Tibial nerve (tissue), 4 donors: ENCODE results near the gene ZNF705A. TPM values are rescaled to one million over a fixed set of nuclear protein-coding genes. Genes with fewer than 3 reads are reported as not detected.
"Not testable (repeated sequence)": the region's sequence is repeated elsewhere in the genome, so short reads cannot be mapped to it uniquely, and the experiment has no call there.

ENCODE experiments used
- DNase-seq, 2 donors: peaks; one replicate each; pipeline ENCODE4 v3.0.0-alpha.2; 2019; ENCODE audit warnings: low spot score in 2 of 2
- H3K27ac ChIP-seq, 4 donors: fragments of 200-600 bp; sonication (generic) in 3 of 4; one replicate each; pipeline ENCODE4 v1.5.1; 2017 to 2019; ENCODE audit warnings: mild to moderate bottlenecking in 1 of 4
- H3K27me3 ChIP-seq, 2 donors: fragments of 200-600 bp; sonication (generic) in 1 of 2; one replicate each; pipeline versions ENCODE4 v1.5.1 to v1.6.0; 2017 to 2019
- H3K36me3 ChIP-seq, 3 donors: fragments of 200-600 bp; sonication (generic); one replicate each; pipeline ENCODE4 v1.5.1; 2018 to 2019
- H3K4me1 ChIP-seq, 4 donors: fragments of 200-600 bp; sonication (generic) in 3 of 4; one replicate each; pipeline ENCODE4 v1.5.1; 2017 to 2019
- H3K4me3 ChIP-seq, 4 donors: fragments of 200-600 bp; sonication (generic) in 3 of 4; one replicate each; pipeline ENCODE4 v1.5.1; 2017 to 2019; ENCODE audit warnings: mild to moderate bottlenecking in 1 of 4, moderate library complexity in 1 of 4
- H3K9me3 ChIP-seq, 4 donors: fragments of 200-600 bp; sonication (generic) in 3 of 4; one replicate each; pipeline ENCODE4 v1.5.1; 2017 to 2019
- EP300 ChIP-seq, 2 donors: sonication (generic); formaldehyde crosslinking; IDR thresholded peaks; one replicate each; pipeline ENCODE4 v1.6.1; 2017; ENCODE audit warnings: antibody characterized with exemption in 2 of 2, mild to moderate bottlenecking in 1 of 2
- POLR2A ChIP-seq, 2 donors: fragments of 450-650 bp; IDR thresholded peaks; one replicate each; pipeline ENCODE4 v1.6.1; 2017; ENCODE audit warnings: antibody characterized with exemption in 2 of 2, mild to moderate bottlenecking in 2 of 2, moderate library complexity in 2 of 2
- WGBS, 2 donors: methylation state at CpG; one replicate each; pipeline ENCODE4 v1.1.5; 2018; 5-methylcytosine and 5-hydroxymethylcytosine counted together
- total RNA-seq, 4 donors: library from RNA; depleted of rRNA; stranded (reverse); fragments of >200 nt; gene quantifications; one replicate each; pipeline ENCODE4 v1.1.0, GENCODE V29; 2016
- TF ChIP-seq, protein P1 (sequence below), 5 experiments: fragments of 200-600 bp in 3 of 5; fragments of 450-650 bp in 2 of 5; sonication (generic) in 3 of 5; IDR thresholded peaks; one replicate each; pipeline ENCODE4 v1.5.1; 2016 to 2019; ENCODE audit warnings: antibody characterized with exemption in 5 of 5, mild to moderate bottlenecking in 3 of 5, moderate library complexity in 2 of 5

The ZNF705A gene
- total RNA-seq, 4 donors from 2014 or later, result not detected

DNA sequence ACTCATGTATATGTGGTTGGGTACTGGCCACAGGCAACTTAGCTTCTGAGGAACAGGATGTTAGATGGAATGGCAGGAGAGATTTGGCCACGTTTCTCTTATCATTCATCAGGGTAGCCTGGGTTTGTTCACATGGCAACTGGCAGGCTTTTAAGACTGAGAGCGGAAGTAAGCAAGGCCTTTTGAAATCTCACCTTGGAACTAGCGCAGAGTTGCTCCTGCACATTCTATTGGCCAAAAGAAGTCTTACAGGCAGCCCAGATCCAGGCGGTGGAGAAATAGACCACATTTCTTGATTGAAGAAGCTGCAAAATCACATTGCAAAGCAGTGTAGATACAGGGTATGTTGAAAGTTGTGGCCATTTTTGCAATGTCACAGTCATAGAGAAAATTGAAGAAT is 29.7 kb upstream of the ZNF705A start:
- Histone ChIP-seq H3K4me1 (no peaks in the 10 kb centered on the region), H3K36me3 (peaks cover 0 to 35% (median 0%) of the 10 kb centered on the region in 3 donors), H3K4me3 (no peak overlapping the region), H3K27me3 (no peaks in the 10 kb centered on the region), H3K27ac (no peak overlapping the region), H3K9me3 (no peaks in the 10 kb centered on the region)
- DNase-seq, result no peak
- TF ChIP-seq POLR2A (IDR thresholded peaks at IDR 0.05) (no peak), EP300 (IDR thresholded peaks at IDR 0.05) (no peak)
- TF ChIP-seq, protein P1, sequence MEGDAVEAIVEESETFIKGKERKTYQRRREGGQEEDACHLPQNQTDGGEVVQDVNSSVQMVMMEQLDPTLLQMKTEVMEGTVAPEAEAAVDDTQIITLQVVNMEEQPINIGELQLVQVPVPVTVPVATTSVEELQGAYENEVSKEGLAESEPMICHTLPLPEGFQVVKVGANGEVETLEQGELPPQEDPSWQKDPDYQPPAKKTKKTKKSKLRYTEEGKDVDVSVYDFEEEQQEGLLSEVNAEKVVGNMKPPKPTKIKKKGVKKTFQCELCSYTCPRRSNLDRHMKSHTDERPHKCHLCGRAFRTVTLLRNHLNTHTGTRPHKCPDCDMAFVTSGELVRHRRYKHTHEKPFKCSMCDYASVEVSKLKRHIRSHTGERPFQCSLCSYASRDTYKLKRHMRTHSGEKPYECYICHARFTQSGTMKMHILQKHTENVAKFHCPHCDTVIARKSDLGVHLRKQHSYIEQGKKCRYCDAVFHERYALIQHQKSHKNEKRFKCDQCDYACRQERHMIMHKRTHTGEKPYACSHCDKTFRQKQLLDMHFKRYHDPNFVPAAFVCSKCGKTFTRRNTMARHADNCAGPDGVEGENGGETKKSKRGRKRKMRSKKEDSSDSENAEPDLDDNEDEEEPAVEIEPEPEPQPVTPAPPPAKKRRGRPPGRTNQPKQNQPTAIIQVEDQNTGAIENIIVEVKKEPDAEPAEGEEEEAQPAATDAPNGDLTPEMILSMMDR (IDR thresholded peaks at IDR 0.05), result no peak
- whole genome bisulfite sequencing, 2 donors, result 73 to 77% methylated on average over 4 of the region's 4 CpGs

DNA sequence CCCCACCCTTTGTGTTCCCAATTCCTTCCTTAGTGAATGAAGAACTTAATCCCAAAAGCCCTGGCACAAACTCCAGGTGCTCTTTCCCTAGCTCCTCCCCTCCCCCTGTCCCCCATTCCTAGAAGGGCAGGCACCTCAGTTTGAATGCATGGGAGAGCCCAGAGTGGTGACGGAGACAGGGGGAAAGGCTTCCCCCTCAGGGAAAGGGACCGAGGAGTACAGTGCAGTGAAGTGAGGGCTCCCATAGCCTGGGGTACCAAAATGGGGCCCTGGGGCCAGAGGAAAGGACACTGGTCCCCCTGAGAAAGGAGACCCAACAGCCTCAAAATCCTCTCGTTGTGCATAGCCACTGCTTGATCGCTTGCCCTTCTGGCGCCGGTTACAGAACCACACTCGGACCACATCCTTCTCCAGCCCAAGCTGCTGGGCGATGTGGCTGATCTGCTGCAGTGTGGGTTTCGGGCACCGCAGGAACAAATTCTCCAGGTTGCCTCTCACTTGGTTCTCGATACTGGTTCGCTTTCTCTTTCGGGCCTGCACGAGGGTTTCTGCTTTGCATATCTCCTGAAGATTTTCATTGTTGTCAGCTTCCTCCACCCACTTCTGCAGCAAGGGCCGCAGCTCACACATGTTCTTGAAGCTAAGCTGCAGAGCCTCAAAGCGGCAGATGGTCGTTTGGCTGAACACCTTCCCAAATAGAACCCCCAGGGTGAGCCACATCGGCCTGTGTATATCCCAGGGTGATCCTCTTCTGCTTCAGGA is 23.0 kb upstream of the ZNF705A start:
- DNase-seq, H3K27me3 ChIP-seq, H3K27ac ChIP-seq, H3K9me3 ChIP-seq, H3K4me1 ChIP-seq, H3K4me3 ChIP-seq: not testable (repeated sequence)
- peaks cover 0 to 54% (median 0%) of the 10 kb centered on the region in 3 donors for H3K36me3 ChIP-seq
- 91 to 93% methylated on average over 17 to 18 of the region's 18 CpGs for WGBS, 2 donors

DNA sequence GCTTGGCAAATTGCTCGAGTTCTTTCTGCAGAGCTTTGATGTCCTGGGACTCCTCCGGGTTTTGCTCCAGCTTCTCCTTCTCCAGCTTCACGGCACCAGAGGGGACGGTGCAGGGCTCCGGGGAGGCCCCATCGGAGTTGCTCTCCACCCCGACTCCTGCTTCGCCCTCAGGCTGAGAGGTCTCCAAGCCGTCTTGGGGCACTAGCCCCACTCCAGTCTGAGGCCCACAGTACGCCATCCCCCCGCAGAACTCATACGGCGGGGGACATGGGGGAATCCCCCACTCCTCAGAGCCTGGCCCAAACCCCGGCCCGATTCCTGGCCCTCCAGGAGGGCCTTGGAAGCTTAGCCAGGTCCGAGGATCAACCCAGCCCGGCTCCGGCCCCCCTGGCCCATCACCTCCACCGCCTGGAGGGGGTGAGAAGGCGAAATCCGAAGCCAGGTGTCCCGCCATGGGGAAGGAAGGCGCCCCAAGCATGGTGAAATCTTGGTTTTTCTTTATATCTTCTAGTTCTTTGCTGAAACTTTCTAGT is 22.4 kb upstream of the ZNF705A start:
- H3K9me3 ChIP-seq, result not testable (repeated sequence)
- peaks cover 0 to 54% (median 0%) of the 10 kb centered on the region in 3 donors for H3K36me3 ChIP-seq

DNA sequence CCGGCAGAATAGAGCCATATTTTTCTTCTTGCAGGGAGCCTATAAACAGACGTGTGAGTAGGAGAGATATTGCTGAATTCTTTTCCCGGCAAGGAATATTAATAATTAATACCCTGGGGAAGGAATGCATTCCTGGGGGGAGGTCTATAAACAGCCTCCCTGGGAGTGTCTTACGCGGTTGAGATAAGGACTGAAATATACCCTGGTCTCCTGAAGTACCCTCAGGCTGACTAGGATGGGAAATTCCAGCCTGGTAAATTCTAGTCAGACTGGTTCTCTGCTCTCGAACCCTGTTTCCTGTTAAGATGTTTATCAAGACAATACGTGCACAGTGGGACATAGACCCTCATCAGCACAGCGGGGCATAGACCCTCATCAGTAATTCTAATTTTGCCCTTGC is 15.2 kb upstream of the ZNF705A start:
- H3K27me3 ChIP-seq, result not testable (repeated sequence)
- WGBS, 2 donors, result 79 to 86% methylated on average over 8 of the region's 8 CpGs

More for the DNA sequence above, 22.4 kb upstream of the ZNF705A start:
- DNase-seq, H3K27ac ChIP-seq, H3K4me1 ChIP-seq, H3K4me3 ChIP-seq, H3K27me3 ChIP-seq: not testable (repeated sequence)
- WGBS, 2 donors, result 92 to 97% methylated on average over 17 to 22 of the region's 23 CpGs

DNA sequence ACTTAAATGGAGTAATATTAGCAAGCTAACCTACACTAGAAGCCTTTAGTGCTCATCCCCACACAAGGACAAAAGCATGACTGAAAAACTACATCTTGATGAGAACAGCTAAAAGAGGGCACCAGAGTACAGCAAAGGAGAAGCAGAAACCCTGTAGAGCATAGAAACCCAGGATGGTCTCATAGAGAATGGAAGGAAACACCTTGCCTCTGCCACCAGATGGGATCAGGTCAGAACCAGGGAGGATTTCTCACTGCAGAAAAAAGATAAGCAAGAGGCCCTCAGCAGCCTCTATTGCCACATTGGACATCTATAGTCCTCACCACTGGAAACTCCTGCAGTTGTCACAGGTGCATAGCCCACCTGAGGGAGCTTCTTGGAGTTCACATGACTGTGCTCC is 13.6 kb upstream of the ZNF705A start:
- no peak for DNase-seq
- TF ChIP-seq POLR2A (IDR thresholded peaks at IDR 0.05), result no peak
- no peak for TF ChIP-seq EP300 (IDR thresholded peaks at IDR 0.05)
- TF ChIP-seq, protein P1 (IDR thresholded peaks at IDR 0.05), result no peak
- Histone ChIP-seq H3K4me1 (peaks cover 0 to 5% (median 0%) of the 10 kb centered on the region in 4 donors), H3K27me3 (no peaks in the 10 kb centered on the region), H3K4me3 (no peak overlapping the region), H3K36me3 (peaks cover 0 to 41% (median 0%) of the 10 kb centered on the region in 3 donors), H3K9me3 (peaks cover 0 to 14% (median 0%) of the 10 kb centered on the region in 4 donors), H3K27ac (no peak overlapping the region)

More for the DNA sequence above, 15.2 kb upstream of the ZNF705A start:
- not testable (repeated sequence) for DNase-seq, H3K4me1 ChIP-seq, H3K4me3 ChIP-seq, H3K27ac ChIP-seq
- Histone ChIP-seq H3K9me3 (peaks cover 0 to 14% (median 0%) of the 10 kb centered on the region in 4 donors), H3K36me3 (peaks cover 0 to 57% (median 0%) of the 10 kb centered on the region in 3 donors)

DNA sequence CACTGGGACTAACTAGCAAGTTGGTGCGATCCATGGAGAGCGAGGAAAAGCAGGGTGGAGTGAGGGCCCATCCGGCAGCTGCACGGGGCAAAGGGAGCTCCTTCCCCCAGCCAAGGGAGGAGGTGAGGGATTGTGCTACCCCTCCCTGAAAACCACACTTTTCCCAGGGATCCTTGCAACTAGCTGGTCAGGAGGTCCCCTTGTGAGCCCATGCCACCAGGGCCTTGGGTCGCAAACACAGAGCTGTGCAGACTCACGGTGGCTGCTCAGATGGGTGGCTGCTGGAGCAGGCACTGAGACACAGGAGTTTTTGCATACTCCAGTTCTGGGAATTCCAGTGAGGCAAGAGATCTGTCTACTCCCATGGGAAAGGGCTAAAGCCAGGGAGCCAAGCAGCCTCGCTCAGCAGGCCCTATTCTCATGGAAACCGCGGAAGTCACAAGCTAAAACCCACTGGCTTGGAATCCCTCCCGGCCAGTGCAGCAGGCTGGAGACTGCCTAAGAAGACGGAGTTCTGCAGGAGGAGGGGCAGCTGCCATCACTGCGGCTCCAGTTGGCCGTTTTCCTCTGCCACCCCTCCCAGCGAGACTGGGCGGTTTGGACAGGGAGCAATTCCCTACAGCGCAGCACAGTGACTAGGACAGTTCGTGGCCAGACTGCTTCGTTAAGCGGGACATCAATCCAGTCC is 10.9 kb upstream of the ZNF705A start:
- no peak overlapping the region for H3K4me3 ChIP-seq
- H3K27me3 ChIP-seq, result no peaks in the 10 kb centered on the region
- peaks cover 0 to 5% (median 0%) of the 10 kb centered on the region in 4 donors for H3K4me1 ChIP-seq
- WGBS, 2 donors, result 37 to 51% methylated on average over 18 to 19 of the region's 19 CpGs
- TF ChIP-seq EP300 (IDR thresholded peaks at IDR 0.05) (no peak), POLR2A (IDR thresholded peaks at IDR 0.05) (no peak)
- DNase-seq, result no peak
- H3K9me3 ChIP-seq, result peaks cover 0 to 14% (median 0%) of the 10 kb centered on the region in 4 donors
- H3K36me3 ChIP-seq, result peaks cover 0 to 18% (median 0%) of the 10 kb centered on the region in 3 donors
- H3K27ac ChIP-seq, result peak overlapping the region in 1 of 4 donors; percentile 70

DNA sequence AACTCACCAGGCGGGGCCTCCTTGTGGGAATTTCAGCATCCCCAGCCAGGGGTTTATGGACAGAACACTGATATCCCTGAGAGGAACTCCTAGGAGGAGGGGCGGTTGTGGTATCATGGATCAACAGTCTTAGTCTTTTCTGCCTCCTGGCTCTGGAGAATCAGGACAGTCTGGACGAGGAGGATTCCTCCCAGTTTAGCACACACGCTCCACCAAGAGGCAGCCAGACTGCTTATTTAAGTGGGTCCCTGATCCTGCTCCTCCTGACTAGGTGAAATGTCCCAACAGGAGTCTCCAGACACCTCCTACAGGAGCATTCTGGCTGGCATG is 10.4 kb upstream of the ZNF705A start:
- 44 to 66% methylated on average over 4 of the region's 4 CpGs for WGBS, 2 donors
- H3K4me1 ChIP-seq, result peaks cover 0 to 5% (median 0%) of the 10 kb centered on the region in 4 donors
- peaks cover 0 to 11% (median 0%) of the 10 kb centered on the region in 4 donors for H3K9me3 ChIP-seq
- peaks cover 0 to 13% (median 0%) of the 10 kb centered on the region in 3 donors for H3K36me3 ChIP-seq
- peak overlapping the region in 1 of 4 donors; percentile 70 for H3K27ac ChIP-seq
- H3K27me3 ChIP-seq, result no peaks in the 10 kb centered on the region
- TF ChIP-seq, protein P1 (IDR thresholded peaks at IDR 0.05), result no peak
- no peak for TF ChIP-seq EP300 (IDR thresholded peaks at IDR 0.05)
- TF ChIP-seq POLR2A (IDR thresholded peaks at IDR 0.05), result no peak
- no peak overlapping the region for H3K4me3 ChIP-seq
- no peak for DNase-seq
